Liver (tissue), 9 donors: ENCODE measurements around the gene TMEM50B. TPM values are rescaled to one million over a fixed set of nuclear protein-coding genes. Genes with fewer than 3 reads are reported as not detected.

Experiments used
- DNase-seq: peaks from one replicate; pipeline ENCODE4 v3.0.0-alpha.2; 2017; ENCODE audit warnings: low spot score
- H3K27ac ChIP-seq, 2 donors: one replicate each; pipeline ENCODE4 v1.7.0; 2013; ENCODE audit warnings: inconsistent platforms in 2 of 2, low read length in 2 of 2, control low read depth in 1 of 2, low read depth in 1 of 2, mild to moderate bottlenecking in 1 of 2
- H3K27me3 ChIP-seq, 4 donors: one replicate each; pipeline versions ENCODE4 v1.6.1 to v1.7.0; 2013; ENCODE audit warnings: low read length in 3 of 4, inconsistent platforms in 1 of 4, mild to moderate bottlenecking in 1 of 4, moderate library complexity in 1 of 4; ENCODE audit not compliant: control insufficient read depth in 4 of 4, insufficient read depth in 4 of 4
- H3K36me3 ChIP-seq, 4 donors: one replicate each; pipeline versions ENCODE4 v1.6.1 to v1.7.0; 2013; ENCODE audit warnings: low read length in 3 of 4, mild to moderate bottlenecking in 3 of 4, low read depth in 1 of 4, moderate library complexity in 1 of 4; ENCODE audit not compliant: control insufficient read depth in 4 of 4, insufficient read depth in 3 of 4
- H3K4me1 ChIP-seq, 4 donors: one replicate each; pipeline versions ENCODE4 v1.6.1 to v1.7.0; 2013; ENCODE audit warnings: low read length in 3 of 4, mild to moderate bottlenecking in 3 of 4, moderate library complexity in 1 of 4; ENCODE audit not compliant: control insufficient read depth in 4 of 4, insufficient read depth in 4 of 4
- H3K4me3 ChIP-seq, 3 donors: one replicate each; pipeline versions ENCODE4 v1.6.1 to v1.7.0; 2013; ENCODE audit warnings: low read length in 3 of 3, control low read depth in 1 of 3, low read depth in 1 of 3, mild to moderate bottlenecking in 1 of 3
- H3K9ac ChIP-seq, 2 donors: one replicate each; pipeline ENCODE4 v1.7.0; 2013; ENCODE audit warnings: low read length in 2 of 2, mild to moderate bottlenecking in 2 of 2, moderate library complexity in 2 of 2, control low read depth in 1 of 2, low read depth in 1 of 2
- H3K9me3 ChIP-seq, 4 donors: one replicate each; pipeline versions ENCODE4 v1.6.1 to v1.7.0; 2013; ENCODE audit warnings: low read length in 3 of 4; ENCODE audit not compliant: control insufficient read depth in 4 of 4
- ATF3 ChIP-seq: IDR thresholded peaks from 2 replicates; pipeline ENCODE4 v1.6.1; 2016; ENCODE audit warnings: antibody characterized with exemption
- CTCF ChIP-seq: fragments of 150-350 bp; IDR thresholded peaks from 2 replicates; pipeline ENCODE4 v1.5.1; 2017; ENCODE audit warnings: improper control_type of control experiment, low read depth, low read length; ENCODE audit not compliant: missing input control
- EGR1 ChIP-seq, 2 donors: IDR thresholded peaks; 2 replicates each; pipeline ENCODE4 v1.6.1; 2016 to 2018; ENCODE audit warnings: antibody characterized with exemption in 2 of 2, low read depth in 2 of 2
- FOXA1 ChIP-seq: IDR thresholded peaks from 2 replicates; pipeline ENCODE4 v1.6.1; 2016; ENCODE audit warnings: antibody characterized with exemption
- FOXA2 ChIP-seq: IDR thresholded peaks from 2 replicates; pipeline ENCODE4 v1.6.1; 2016; ENCODE audit warnings: antibody characterized with exemption
- GABPA ChIP-seq, 2 donors: IDR thresholded peaks in 1 of 2; conservative IDR thresholded peaks in 1 of 2; 2 replicates each; pipeline ENCODE4 v1.6.1; 2016; ENCODE audit warnings: antibody characterized with exemption in 2 of 2, mild to moderate bottlenecking in 1 of 2, moderate library complexity in 1 of 2
- HNF4A ChIP-seq, 2 donors: conservative IDR thresholded peaks; 2 replicates each; pipeline ENCODE4 v1.6.1; 2016; ENCODE audit warnings: antibody characterized with exemption in 2 of 2, mild to moderate bottlenecking in 2 of 2
- HNF4G ChIP-seq: IDR thresholded peaks from 2 replicates; pipeline ENCODE4 v1.6.1; 2016; ENCODE audit warnings: antibody characterized with exemption
- JUND ChIP-seq, 2 donors: IDR thresholded peaks; 2 replicates each; pipeline ENCODE4 v1.6.1; 2016; ENCODE audit warnings: antibody characterized with exemption in 2 of 2
- MAX ChIP-seq: IDR thresholded peaks from 2 replicates; pipeline ENCODE4 v1.6.1; 2016; ENCODE audit warnings: antibody characterized with exemption
- NR2F2 ChIP-seq: IDR thresholded peaks from 2 replicates; pipeline ENCODE4 v1.6.1; 2016; ENCODE audit warnings: antibody characterized with exemption
- RAD21 ChIP-seq, 2 donors: IDR thresholded peaks; 2 replicates each; pipeline ENCODE4 v1.6.1; 2016; ENCODE audit warnings: antibody characterized with exemption in 2 of 2, mild to moderate bottlenecking in 2 of 2
- REST ChIP-seq: IDR thresholded peaks from 2 replicates; pipeline ENCODE4 v1.6.1; 2016; ENCODE audit warnings: antibody characterized with exemption, mild to moderate bottlenecking
- RXRA ChIP-seq, 2 donors: IDR thresholded peaks; 2 replicates each; pipeline ENCODE4 v1.6.1; 2017 to 2018; ENCODE audit warnings: antibody characterized with exemption in 2 of 2, mild to moderate bottlenecking in 1 of 2
- SP1 ChIP-seq: IDR thresholded peaks from 2 replicates; pipeline ENCODE4 v1.6.1; 2018; ENCODE audit warnings: antibody characterized with exemption, mild to moderate bottlenecking
- TAF1 ChIP-seq: conservative IDR thresholded peaks from 2 replicates; pipeline ENCODE4 v1.6.1; 2016; ENCODE audit warnings: antibody characterized with exemption, mild to moderate bottlenecking
- YY1 ChIP-seq: IDR thresholded peaks from 2 replicates; pipeline ENCODE4 v1.6.1; 2016; ENCODE audit warnings: antibody characterized with exemption, mild to moderate bottlenecking
- ZBTB33 ChIP-seq: IDR thresholded peaks from 2 replicates; pipeline ENCODE4 v1.6.1; 2016; ENCODE audit warnings: antibody characterized with exemption
- WGBS: extraction: QIAGEN DNeasy Blood & Tissue Kit; methylation state at CpG from one replicate; pipeline ENCODE4 v1.1.7; 2013; 5-methylcytosine and 5-hydroxymethylcytosine counted together
- polyA plus RNA-seq, 2 donors: library from polyadenylated mRNA; stranded (reverse) in 1 of 2; unstranded in 1 of 2; fragments of 200-250 nt in 1 of 2; fragments of >200 nt in 1 of 2; fragmentation: Nextera tagmentation in 1 of 2; extraction: Ambion mirVana in 1 of 2; gene quantifications; one replicate each; pipeline versions ENCODE4 v1.2.1 to v1.2.3, GENCODE V29; 2013 to 2015
- total RNA-seq, 2 donors: library from RNA; depleted of rRNA; stranded (reverse); fragments of >200 nt; gene quantifications; one replicate each; pipeline ENCODE4 v1.2.3, GENCODE V29; 2014
- donor health status: healthy.
- donor health status: healthy.
- donor health status: healthy.
- donor health status: healthy.
- donor health status: healthy.

Gene TMEM50B
- total and polyA plus RNA-seq, 4 donors = 11.8 to 31.8 (median 29.9) TPM

GRCh38 chr21:33478182-33478581, 1.6 kb downstream of the TMEM50B start:
- Histone ChIP-seq H3K27ac (no peak overlapping the region), H3K9ac (peak overlapping the region in 1 of 2 donors; percentile 58), H3K36me3 (no peaks in the 10 kb centered on the region), H3K4me3 (peak overlapping the region; percentile 29 to 96 (median 91)), H3K27me3 (no peaks in the 10 kb centered on the region), H3K9me3 (no peaks in the 10 kb centered on the region), H3K4me1 (peaks cover 2 to 13% (median 7%) of the 10 kb centered on the region in 4 donors)
- DNase-seq = no peak
- WGBS = 55% methylated on average over 9 of the region's 9 CpGs
- TF ChIP-seq YY1 (no peak), RXRA (IDR thresholded peaks at IDR 0.05) (no peak), MAX (no peak), NR2F2 (no peak), ATF3 (no peak), TAF1 (no peak), JUND (IDR thresholded peaks at IDR 0.05) (no peak), RAD21 (IDR thresholded peaks at IDR 0.05) (no peak), REST (no peak), GABPA (IDR thresholded peaks at IDR 0.05 in 1 of 2, conservative IDR thresholded peaks at IDR 0.05 in 1 of 2) (no peak), SP1 (no peak)

- no peak for TF ChIP-seq HNF4A (conservative IDR thresholded peaks at IDR 0.05)
- TF ChIP-seq JUND (IDR thresholded peaks at IDR 0.05) = no peak
- no peak for TF ChIP-seq HNF4G
- TF ChIP-seq TAF1 = no peak
- TF ChIP-seq MAX = no peak
- no peak for TF ChIP-seq FOXA1
- no peak for TF ChIP-seq SP1
- TF ChIP-seq GABPA (IDR thresholded peaks at IDR 0.05 in 1 of 2, conservative IDR thresholded peaks at IDR 0.05 in 1 of 2) = no peak
- TF ChIP-seq CTCF = no peak
- TF ChIP-seq YY1 = no peak
- TF ChIP-seq EGR1 (IDR thresholded peaks at IDR 0.05; ENCODE audit: low read depth in 2 of 2) = no peak
- no peak for TF ChIP-seq FOXA2
- no peak for TF ChIP-seq RAD21 (IDR thresholded peaks at IDR 0.05)
- TF ChIP-seq ATF3 = no peak
- TF ChIP-seq NR2F2 = no peak
- TF ChIP-seq REST = no peak
- TF ChIP-seq RXRA (IDR thresholded peaks at IDR 0.05) = no peak
- no peak for TF ChIP-seq ZBTB33
- H3K9me3 ChIP-seq = no peaks in the 10 kb centered on the region
- no peaks in the 10 kb centered on the region for H3K27me3 ChIP-seq
- DNase-seq = no peak
- H3K36me3 ChIP-seq = no peaks in the 10 kb centered on the region
- no peak overlapping the region for H3K4me3 ChIP-seq
- no peak overlapping the region for H3K27ac ChIP-seq
- H3K4me1 ChIP-seq = peaks cover 2 to 13% (median 7%) of the 10 kb centered on the region in 4 donors
- WGBS = 91% methylated on average over 7 of the region's 7 CpGs
- H3K9ac ChIP-seq = no peak overlapping the region
These were observed 2.7 kb downstream of the TMEM50B start for GRCh38 chr21:33477066-33477465.
